ENCODE results near the gene NPHP1.

DNA sequence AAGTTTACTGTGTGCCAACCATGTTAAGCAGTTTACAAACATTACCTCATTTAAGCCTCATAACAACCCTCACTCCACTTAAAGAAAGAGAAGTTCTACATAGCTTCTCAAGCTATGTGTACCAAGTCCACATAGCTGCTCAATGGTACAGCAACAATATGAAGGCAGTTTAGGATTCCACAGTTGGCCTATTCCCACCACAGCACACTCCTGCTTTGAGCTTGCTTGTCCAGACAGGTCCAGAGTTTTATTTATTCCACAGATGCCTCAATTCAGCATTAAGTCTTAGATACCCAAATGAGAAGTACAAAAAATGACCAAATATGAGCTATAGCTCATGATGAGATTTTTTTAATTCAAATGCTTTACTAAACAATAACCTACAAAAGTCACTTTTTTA is 24.8 kb downstream of the NPHP1 start:
- TF ChIP-seq, protein P1, sequence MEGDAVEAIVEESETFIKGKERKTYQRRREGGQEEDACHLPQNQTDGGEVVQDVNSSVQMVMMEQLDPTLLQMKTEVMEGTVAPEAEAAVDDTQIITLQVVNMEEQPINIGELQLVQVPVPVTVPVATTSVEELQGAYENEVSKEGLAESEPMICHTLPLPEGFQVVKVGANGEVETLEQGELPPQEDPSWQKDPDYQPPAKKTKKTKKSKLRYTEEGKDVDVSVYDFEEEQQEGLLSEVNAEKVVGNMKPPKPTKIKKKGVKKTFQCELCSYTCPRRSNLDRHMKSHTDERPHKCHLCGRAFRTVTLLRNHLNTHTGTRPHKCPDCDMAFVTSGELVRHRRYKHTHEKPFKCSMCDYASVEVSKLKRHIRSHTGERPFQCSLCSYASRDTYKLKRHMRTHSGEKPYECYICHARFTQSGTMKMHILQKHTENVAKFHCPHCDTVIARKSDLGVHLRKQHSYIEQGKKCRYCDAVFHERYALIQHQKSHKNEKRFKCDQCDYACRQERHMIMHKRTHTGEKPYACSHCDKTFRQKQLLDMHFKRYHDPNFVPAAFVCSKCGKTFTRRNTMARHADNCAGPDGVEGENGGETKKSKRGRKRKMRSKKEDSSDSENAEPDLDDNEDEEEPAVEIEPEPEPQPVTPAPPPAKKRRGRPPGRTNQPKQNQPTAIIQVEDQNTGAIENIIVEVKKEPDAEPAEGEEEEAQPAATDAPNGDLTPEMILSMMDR (IDR thresholded peaks at IDR 0.05) = no peak
- TF ChIP-seq POLR2A (IDR thresholded peaks at IDR 0.05) = no peak

Data from prostate gland (tissue), 2 donors.